MCF 10A (cell line): ENCODE results near the gene MAP2K7. TPM values are rescaled to one million over a fixed set of nuclear protein-coding genes. Genes with fewer than 3 reads are reported as not detected.
"Not testable (repeated sequence)": the region's sequence is repeated elsewhere in the genome, so short reads cannot be mapped to it uniquely, and the experiment has no call there.

ENCODE experiments used
- BruUV-seq: library from RNA; stranded (reverse); fragments of 400-500 nt; replicated peaks from 2 replicates; lab custom pipeline; 2021; lab: Mats Ljungman, UMichigan
- CTCF ChIA-PET: fragments of 300-600 bp; sonication (Branson Sonifier 250); formaldehyde crosslinking; extraction: SDS; loops from one replicate; lab custom pipeline; 2021; ENCODE audit warnings: antibody characterized with exemption, inconsistent platforms; lab: Yijun Ruan, JAX
- POLR2A ChIA-PET: fragments of 300-600, 350-650 bp; sonication (Branson Sonifier 250); formaldehyde crosslinking; extraction: SDS; loops from one replicate; lab custom pipeline; 2020; ENCODE audit warnings: antibody characterized with exemption, inconsistent platforms; lab: Yijun Ruan, JAX
- DNase-seq: peaks from one replicate; pipeline ENCODE4 v3.0.0-alpha.2; 2018; ENCODE audit not compliant: unreplicated experiment
- H3K27ac Mint-ChIP-seq: one replicate; pipeline ENCODE4 v1.8.0; 2022; ENCODE audit warnings: mild to moderate bottlenecking, low read depth, mixed read lengths; ENCODE audit not compliant: unreplicated experiment
- H3K27me3 Mint-ChIP-seq: one replicate; pipeline ENCODE4 v1.8.0; 2022; ENCODE audit warnings: mixed read lengths; ENCODE audit not compliant: insufficient read depth, unreplicated experiment
- H3K36me3 Mint-ChIP-seq: one replicate; pipeline ENCODE4 v1.8.0; 2022; ENCODE audit warnings: mild to moderate bottlenecking, moderate library complexity, mixed read lengths; ENCODE audit not compliant: insufficient read depth, unreplicated experiment
- H3K4me1 Mint-ChIP-seq: one replicate; pipeline ENCODE4 v1.8.0; 2022; ENCODE audit warnings: mixed read lengths; ENCODE audit not compliant: insufficient read depth, unreplicated experiment
- H3K4me3 Mint-ChIP-seq: one replicate; pipeline ENCODE4 v1.8.0; 2022; ENCODE audit warnings: mild to moderate bottlenecking, moderate library complexity, mixed read lengths; ENCODE audit not compliant: unreplicated experiment
- H3K9me3 Mint-ChIP-seq: one replicate; pipeline ENCODE4 v1.8.0; 2022; ENCODE audit warnings: mixed read lengths; ENCODE audit not compliant: unreplicated experiment
- CTCF ChIP-seq: fragments of 200-600 bp; IDR thresholded peaks from one replicate; pipeline ENCODE4 v1.8.0; 2022; ENCODE audit warnings: antibody characterized with exemption, mild to moderate bottlenecking; ENCODE audit not compliant: unreplicated experiment
- intact Hi-C: fragments of 100-400 bp; cut with micrococcal nuclease; formaldehyde crosslinking; loops from 2 replicates; pipeline ENCODE4 v1.14.1; 2022
- total RNA-seq: library from RNA; stranded (reverse); gene quantifications from 2 replicates; pipeline ENCODE4 v1.2.3, GENCODE V29; 2022

Gene MAP2K7
- total RNA-seq, 1 experiment from 2014 or later: 36.3 TPM

- no peak for DNase-seq
- Mint-ChIP-seq H3K27ac (no peak overlapping the region), H3K4me1 (no peaks in the 10 kb centered on the region), H3K4me3 (no peak overlapping the region), H3K9me3 (no peaks in the 10 kb centered on the region), H3K36me3 (no peaks in the 10 kb centered on the region), H3K27me3 (no peaks in the 10 kb centered on the region)
- no peak for TF ChIP-seq CTCF
- CTCF ChIA-PET: interaction anchor here (0.6 to 2.4 kb wide), 5 partner anchors 8 to 468 kb away, joined by 3 to 7 read pairs (median 3); partner anchors contain the start of gene MAP2K7
- BruUV-seq: no TSS peak
- intact Hi-C loops: loop anchor here (10.0 kb wide), 1 partner anchor 148 kb away; the partner anchor contains the start of gene ELAVL1
- POLR2A ChIA-PET: interaction anchor here (0.6 kb wide), 1 partner anchor 8 kb away, joined by 4 read pairs; no protein-coding TSS in a partner anchor
Measured at GRCh38 chr19:7856679-7857663, 46.7 kb upstream of the MAP2K7 start.

- no peak for TF ChIP-seq CTCF
- Mint-ChIP-seq H3K27me3 (no peaks in the 10 kb centered on the region), H3K4me1 (no peaks in the 10 kb centered on the region), H3K36me3 (no peaks in the 10 kb centered on the region), H3K4me3 (no peak overlapping the region), H3K9me3 (no peaks in the 10 kb centered on the region), H3K27ac (no peak overlapping the region)
- DNase-seq: no peak
- BruUV-seq: no TSS peak
- ChIA-PET POLR2A (no interaction called here), CTCF (interaction anchor here (0.6 to 2.4 kb wide), 6 partner anchors 9 to 467 kb away, joined by 3 to 7 read pairs (median 4); partner anchors contain the start of gene MAP2K7)
- intact Hi-C loops: loop anchor here (10.0 kb wide), 1 partner anchor 147 kb away; the partner anchor contains the start of gene ELAVL1
Measured at GRCh38 chr19:7857727-7858108, 46.0 kb upstream of the MAP2K7 start.

- H3K27me3 Mint-ChIP-seq: no peaks in the 10 kb centered on the region
- no peak overlapping the region for H3K4me3 Mint-ChIP-seq
- BruUV-seq: no TSS peak
- no peak for DNase-seq
- intact Hi-C loops: loop anchor here (10.0 kb wide), 1 partner anchor 147 kb away; the partner anchor contains the start of gene ELAVL1
- ChIA-PET POLR2A (no interaction called here), CTCF (interaction anchor here (0.8 to 2.4 kb wide), 6 partner anchors 9 to 46 kb away, joined by 3 to 7 read pairs (median 4); partner anchors contain the start of gene MAP2K7)
- H3K27ac Mint-ChIP-seq: no peak overlapping the region
- H3K36me3 Mint-ChIP-seq: no peaks in the 10 kb centered on the region
- H3K4me1 Mint-ChIP-seq: no peaks in the 10 kb centered on the region
- H3K9me3 Mint-ChIP-seq: no peaks in the 10 kb centered on the region
- TF ChIP-seq CTCF: no peak
Measured at GRCh38 chr19:7858109-7858770, 45.4 kb upstream of the MAP2K7 start.

- H3K27ac Mint-ChIP-seq, H3K36me3 Mint-ChIP-seq, H3K4me1 Mint-ChIP-seq, H3K27me3 Mint-ChIP-seq, POLR2A ChIA-PET, DNase-seq, BruUV-seq, H3K9me3 Mint-ChIP-seq, H3K4me3 Mint-ChIP-seq: not testable (repeated sequence)
- intact Hi-C loops: loop anchor here (10.0 kb wide), 1 partner anchor 146 kb away; the partner anchor contains the start of gene ELAVL1
- CTCF ChIA-PET: interaction anchor here (0.8 to 2.4 kb wide), 5 partner anchors 10 to 44 kb away, joined by 3 to 7 read pairs (median 3); partner anchors contain the start of gene MAP2K7
Measured at GRCh38 chr19:7859087-7859486, 44.6 kb upstream of the MAP2K7 start.
